GM18907 (cell line): ENCODE measurements around the gene ADD2.

Source experiments
- ATAC-seq: cut with Tn5 transposase; IDR thresholded peaks from one replicate; pipeline ENCODE4 v1.9.1; 2021; ENCODE audit warnings: mild to moderate bottlenecking, moderate library complexity; ENCODE audit not compliant: unreplicated experiment

Gene ADD2

GRCh38 chr2:70726947-70727725, 40.9 kb downstream of the ADD2 start:
- ATAC-seq, result no peak

- no peak for ATAC-seq
Observed at GRCh38 chr2:70725505-70725904, 42.5 kb downstream of the ADD2 start.

DNA sequence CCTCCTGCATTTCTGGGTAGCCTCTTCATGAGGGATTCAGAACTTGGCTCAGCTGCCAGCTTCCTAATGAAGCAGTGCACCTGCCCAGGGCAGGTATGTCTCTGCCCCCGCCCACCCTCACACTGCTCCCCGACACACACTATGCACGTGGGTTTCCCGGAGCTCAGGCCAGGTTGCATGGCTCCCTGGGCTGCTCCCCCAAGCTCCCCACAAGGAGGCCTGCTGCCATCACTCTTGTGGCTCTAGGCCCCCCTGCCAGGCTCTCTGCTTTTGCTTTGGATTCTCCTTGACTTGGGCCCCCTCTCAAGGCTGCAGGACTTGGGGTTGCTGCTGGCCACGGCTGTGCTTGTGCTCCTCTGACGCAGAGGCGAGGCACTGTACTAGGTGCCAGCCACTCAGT, 43.6 kb downstream of the ADD2 start:
- no peak for ATAC-seq

DNA sequence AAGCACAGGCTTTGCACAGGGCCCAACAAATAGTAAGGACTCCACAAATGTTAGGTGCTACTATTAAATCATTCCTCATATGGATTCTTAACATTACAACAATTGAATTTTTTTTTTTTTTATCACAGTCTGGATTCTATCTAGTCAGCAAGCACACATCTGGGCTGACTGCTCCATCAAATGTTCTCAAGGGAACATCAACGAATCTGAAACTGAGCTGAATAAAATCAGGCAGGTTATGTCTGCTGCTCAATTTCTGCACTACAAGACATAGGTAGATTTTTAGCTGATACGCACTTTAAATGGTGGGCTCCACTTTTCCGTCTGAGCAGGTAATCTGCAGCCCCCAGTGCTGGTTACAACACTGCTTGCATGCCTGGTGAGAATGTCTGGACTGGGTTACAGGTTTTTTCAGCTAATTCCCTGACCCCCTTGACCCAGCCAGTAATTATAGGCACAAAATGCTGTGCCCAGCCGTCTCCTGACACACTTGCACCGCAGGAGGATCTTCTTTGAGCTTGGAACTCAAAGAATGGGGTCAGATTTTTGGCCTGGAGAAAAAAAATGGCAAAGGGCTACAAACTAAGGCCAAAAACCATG, 44.6 kb downstream of the ADD2 start:
- no peak for ATAC-seq

- ATAC-seq, result no peak
Observed at GRCh38 chr2:70720124-70720523, 47.9 kb downstream of the ADD2 start.

GRCh38 chr2:70719231-70719630, 48.8 kb downstream of the ADD2 start:
- ATAC-seq, result no peak

DNA sequence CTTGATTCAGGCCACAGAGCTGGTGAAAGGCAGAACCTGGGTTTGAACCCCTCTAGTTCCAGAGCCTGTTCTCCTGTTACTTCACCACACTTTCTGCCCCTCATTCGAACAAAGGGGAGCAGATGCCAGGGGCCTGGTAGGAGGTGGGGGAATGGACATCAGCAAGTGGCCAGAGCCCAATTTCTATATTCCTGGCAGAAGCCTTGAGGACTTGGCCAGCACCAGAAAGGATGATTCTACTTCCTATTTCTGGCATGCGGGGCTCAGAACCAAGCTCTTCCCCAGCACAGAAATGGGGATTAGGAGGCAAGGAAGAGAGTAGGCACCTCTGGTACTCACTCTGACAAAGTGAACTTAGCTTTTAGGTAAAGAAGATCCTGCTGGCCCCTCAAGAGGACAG, 49.3 kb downstream of the ADD2 start:
- no peak for ATAC-seq

DNA sequence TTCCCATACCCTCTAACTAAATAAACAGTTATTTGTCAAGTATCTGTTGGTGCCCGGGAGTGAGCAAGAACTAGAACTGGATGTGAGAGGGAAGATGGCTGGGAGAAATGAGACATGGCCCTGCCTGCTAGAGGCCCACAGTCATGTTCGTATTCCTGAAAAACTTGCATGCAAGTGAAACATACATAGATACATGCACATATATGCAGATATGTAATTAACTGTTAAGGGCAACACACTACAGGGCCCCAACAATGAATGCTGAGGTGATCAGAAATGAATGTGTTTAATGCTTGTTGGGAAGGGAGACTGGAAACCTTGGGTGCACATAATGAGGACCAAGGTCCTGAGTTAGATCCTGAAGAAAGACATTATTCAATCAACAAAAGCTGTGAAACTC, 49.8 kb downstream of the ADD2 start:
- ATAC-seq, result no peak

- no peak for ATAC-seq
Observed at GRCh38 chr2:70717431-70718038, 50.5 kb downstream of the ADD2 start.

DNA sequence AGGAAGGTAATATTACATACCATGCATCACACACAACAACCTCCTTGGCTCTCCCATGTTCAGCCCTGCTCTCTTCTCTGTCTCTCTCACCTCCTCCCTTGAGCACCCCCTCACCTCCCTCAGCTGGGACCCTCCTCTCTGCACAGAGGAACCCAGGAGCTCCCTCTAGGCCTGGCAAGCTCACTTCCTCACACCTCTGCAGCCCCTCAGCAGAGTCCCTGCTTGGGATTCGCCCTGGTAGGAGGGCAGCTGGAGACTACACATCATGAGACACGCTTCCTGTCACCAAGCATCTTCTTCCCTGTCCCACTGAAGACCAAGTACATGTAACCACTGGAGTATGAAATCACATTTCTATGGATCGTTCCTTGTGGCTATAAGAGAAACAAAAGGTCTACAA, 51.0 kb downstream of the ADD2 start:
- no peak for ATAC-seq

GRCh38 chr2:70716131-70716743, 51.8 kb downstream of the ADD2 start:
- no peak for ATAC-seq

DNA sequence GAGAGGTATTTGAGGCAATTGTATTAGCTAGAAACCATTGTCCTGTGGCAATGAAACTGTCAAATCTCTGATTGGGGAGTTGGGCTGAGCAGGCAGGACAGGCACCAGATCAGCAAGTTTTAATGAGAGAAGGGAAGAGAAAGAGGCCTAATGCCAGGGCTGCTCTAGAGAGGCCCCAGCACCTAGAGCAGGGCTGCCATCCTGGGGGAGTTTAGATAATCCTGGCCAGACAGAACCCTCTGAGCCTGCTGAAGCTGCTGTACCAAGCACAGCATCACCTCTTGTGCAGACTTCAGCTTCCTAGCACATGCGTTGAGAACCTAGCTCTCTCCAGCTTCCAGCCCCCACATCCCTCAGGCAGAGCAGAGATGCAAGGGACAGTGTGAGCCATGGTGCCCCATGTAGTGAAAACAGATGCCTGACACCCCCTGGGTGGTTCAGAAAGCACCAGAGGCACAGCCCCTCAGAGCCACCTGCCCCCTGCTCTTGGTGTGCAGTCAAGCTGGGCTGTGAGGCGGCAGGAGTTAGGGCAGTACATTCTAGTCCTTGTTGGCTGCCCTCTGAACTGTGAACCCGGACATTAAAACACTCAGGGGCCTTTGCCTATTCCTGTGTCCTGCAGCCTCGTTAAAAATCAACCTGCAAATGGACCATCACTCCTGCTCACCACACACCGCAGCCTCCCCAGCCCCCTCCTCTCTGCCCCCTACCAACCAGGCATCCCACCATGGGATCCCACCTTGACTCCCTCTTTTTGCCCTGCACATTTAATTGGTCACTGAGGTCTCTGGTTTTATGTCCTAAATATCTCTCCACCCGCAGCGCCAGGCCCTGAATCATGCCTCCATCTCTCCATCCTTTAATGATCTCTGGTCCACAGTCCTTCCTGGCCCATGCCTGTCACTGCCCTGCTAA, 52.7 kb downstream of the ADD2 start:
- no peak for ATAC-seq

- ATAC-seq, result no peak
Observed at GRCh38 chr2:70714141-70714905, 53.7 kb downstream of the ADD2 start.

DNA sequence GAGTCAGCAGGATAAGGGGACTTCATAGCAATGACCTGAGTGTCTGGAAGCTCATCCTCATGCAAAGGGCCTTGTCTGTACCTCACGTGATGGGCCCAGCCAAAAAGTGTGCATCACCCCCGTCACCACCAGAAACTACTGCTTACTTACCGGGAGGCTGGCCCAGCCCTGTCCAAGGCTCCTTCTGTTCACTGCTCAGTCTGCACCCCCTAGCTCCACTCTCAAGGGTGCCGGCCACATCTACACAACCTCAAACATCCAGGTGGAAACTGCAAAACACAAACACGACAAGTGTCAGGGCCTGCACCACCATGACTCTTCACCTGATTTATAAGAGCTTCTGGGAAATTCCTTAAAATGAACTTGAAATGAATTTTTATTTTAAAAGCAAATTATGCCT, 55.1 kb downstream of the ADD2 start:
- ATAC-seq, result no peak

GRCh38 chr2:70711191-70711590, 56.8 kb downstream of the ADD2 start:
- no peak for ATAC-seq

GRCh38 chr2:70710038-70710690, 57.8 kb downstream of the ADD2 start:
- ATAC-seq, result no peak

DNA sequence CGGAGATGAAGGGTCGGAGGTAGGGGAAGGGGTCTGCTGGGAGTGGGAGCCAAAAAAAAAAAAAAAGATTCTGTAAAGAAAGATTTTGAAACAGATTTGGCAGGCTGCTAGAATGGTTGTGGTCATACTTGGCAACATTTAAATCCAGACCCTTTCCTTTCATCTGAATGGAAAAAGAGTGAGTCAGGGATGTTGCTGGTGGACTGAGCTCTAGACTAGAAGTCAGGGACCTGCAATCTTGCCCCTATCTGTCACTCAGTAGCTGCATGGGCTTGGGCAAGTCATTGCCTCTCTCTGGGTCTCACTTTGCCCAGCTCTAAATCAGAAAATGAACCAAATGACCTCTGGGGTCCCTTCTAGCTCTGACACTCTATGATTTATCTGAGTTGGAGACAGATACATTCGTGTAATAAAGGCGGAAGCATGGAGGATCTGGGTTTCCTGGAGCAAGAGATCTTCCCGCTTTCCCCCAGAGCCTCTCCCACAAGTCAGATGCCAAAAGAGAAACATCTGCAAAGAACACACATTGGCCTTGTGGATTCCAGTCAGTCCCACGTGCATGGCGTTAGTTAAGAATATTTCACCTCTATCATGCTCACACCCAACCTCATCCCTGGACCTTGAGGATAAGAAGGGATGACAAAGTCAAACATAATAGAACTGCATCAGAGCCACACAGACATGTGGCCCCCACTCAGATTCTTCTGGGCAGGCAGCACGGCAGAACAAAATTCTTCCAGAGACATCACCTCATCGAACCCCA, 58.5 kb downstream of the ADD2 start:
- no peak for ATAC-seq

DNA sequence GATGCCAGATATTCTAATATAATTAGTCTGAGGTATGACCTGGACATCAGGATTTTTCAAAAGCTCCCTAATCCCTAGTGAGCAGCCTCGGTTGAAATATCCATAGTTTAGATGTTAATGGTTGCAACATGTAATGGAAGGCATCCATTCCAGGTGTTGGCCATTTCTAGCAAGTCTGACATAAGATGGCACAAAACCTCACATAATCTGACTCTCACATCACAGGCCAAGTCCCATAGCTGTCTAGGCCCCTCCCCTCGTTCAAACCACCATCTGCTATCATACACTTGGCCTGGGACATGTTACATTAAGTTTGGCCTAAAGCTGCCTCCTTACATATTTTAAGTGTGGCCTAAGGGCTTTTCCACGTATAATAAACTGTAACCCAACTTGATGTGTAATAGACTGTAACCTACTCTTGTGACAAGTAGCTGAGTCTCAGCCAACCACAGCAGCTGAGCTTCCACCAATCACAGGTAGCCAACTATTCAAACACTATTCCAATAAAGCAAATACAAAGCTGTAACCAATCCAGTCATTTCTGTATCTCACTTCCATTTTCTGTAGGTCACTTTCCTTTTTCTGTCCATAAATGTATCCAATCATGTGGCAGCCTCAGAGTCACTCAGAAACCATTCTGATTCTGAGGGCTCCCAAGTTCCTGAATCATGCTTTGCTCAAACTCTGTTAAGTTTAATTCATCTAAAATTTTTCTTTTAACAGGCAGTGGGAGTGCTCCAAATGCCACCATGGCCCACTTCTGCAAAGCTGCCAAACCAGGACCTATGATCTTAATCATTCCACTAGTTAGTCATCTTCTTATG, 59.4 kb downstream of the ADD2 start:
- ATAC-seq, result no peak
